SK-N-SH treated with all-trans-retinoic acid at 6 μM for 48 hours (cell line): Measurements from ENCODE around the gene EMCN.

ENCODE experiments used
- ATAC-seq: fragments of 200-7000 bp; cut with Tn5 transposase; 3 replicates; pipeline ENCODE4 v1.9.1; 2020; ENCODE audit warnings: mild to moderate bottlenecking, moderate library complexity
- ARNTL ChIP-seq: fragments of 450-650 bp; formaldehyde crosslinking; IDR thresholded peaks from 2 replicates; pipeline ENCODE4 v1.5.0; 2020; ENCODE audit warnings: low read depth, mild to moderate bottlenecking, moderate library complexity, borderline replicate concordance
- BACH2 ChIP-seq: fragments of 250-450 bp; sonication (Bioruptor Pico); IDR thresholded peaks from 2 replicates; pipeline ENCODE4 v1.9.0; 2021; ENCODE audit warnings: mild to moderate bottlenecking, borderline replicate concordance
- CREB5 ChIP-seq: fragments of 250-450 bp; sonication (Bioruptor Pico); IDR thresholded peaks from 2 replicates; pipeline ENCODE4 v1.5.1; 2020; ENCODE audit warnings: low read depth, mild to moderate bottlenecking, moderate library complexity
- CSDC2 ChIP-seq: fragments of 250-450 bp; sonication (Bioruptor Pico); IDR thresholded peaks from 2 replicates; pipeline ENCODE4 v1.5.0; 2020; ENCODE audit warnings: mild to moderate bottlenecking, moderate library complexity
- ESRRG ChIP-seq: fragments of 250-450 bp; sonication (Bioruptor Pico); IDR thresholded peaks from 2 replicates; pipeline ENCODE4 v1.6.1; 2021; ENCODE audit warnings: mild to moderate bottlenecking
- ISL1 ChIP-seq: fragments of 250-450 bp; sonication (Bioruptor Pico); IDR thresholded peaks from 2 replicates; pipeline ENCODE4 v2.1.2; 2022; ENCODE audit warnings: mild to moderate bottlenecking, moderate library complexity
- OSR1 ChIP-seq: fragments of 250-450 bp; sonication (Bioruptor Pico); IDR thresholded peaks from 2 replicates; pipeline ENCODE4 v1.8.0; 2022; ENCODE audit warnings: moderate library complexity, mild to moderate bottlenecking, inconsistent platforms
- POU6F1 ChIP-seq: fragments of 250-450 bp; sonication (Bioruptor Pico); IDR thresholded peaks from 2 replicates; pipeline ENCODE4 v1.8.0; 2021; ENCODE audit warnings: low read depth, mild to moderate bottlenecking, moderate library complexity, borderline replicate concordance
- PPARA ChIP-seq: fragments of 250-450 bp; sonication (Bioruptor Pico); IDR thresholded peaks from 2 replicates; pipeline ENCODE4 v1.5.0; 2020; ENCODE audit warnings: mild to moderate bottlenecking, borderline replicate concordance
- RARB ChIP-seq: fragments of 250-450 bp; sonication (Bioruptor Pico); IDR thresholded peaks from 2 replicates; pipeline ENCODE4 v1.8.0; 2021; ENCODE audit warnings: mild to moderate bottlenecking, moderate library complexity
- TCF4 ChIP-seq: fragments of 250-450 bp; sonication (Bioruptor Pico); IDR thresholded peaks from 2 replicates; pipeline ENCODE4 v1.8.0; 2021; ENCODE audit warnings: mild to moderate bottlenecking, moderate library complexity, borderline replicate concordance
- TOX ChIP-seq: fragments of 250-450 bp; sonication (Bioruptor Pico); IDR thresholded peaks from 2 replicates; pipeline ENCODE4 v1.8.0; 2021; ENCODE audit warnings: mild to moderate bottlenecking, moderate library complexity, borderline replicate concordance
- ZC3H10 ChIP-seq: fragments of 250-450 bp; sonication (Bioruptor Pico); IDR thresholded peaks from 2 replicates; pipeline ENCODE4 v1.5.1; 2021; ENCODE audit warnings: mild to moderate bottlenecking, moderate library complexity
- ZFP3 ChIP-seq: fragments of 250-450 bp; sonication (Bioruptor Pico); IDR thresholded peaks from 2 replicates; pipeline ENCODE4 v1.5.0; 2020; ENCODE audit warnings: mild to moderate bottlenecking, moderate library complexity
- ZFP30 ChIP-seq: fragments of 450-650 bp; formaldehyde crosslinking; IDR thresholded peaks from 2 replicates; pipeline ENCODE4 v1.5.0; 2022; ENCODE audit warnings: mild to moderate bottlenecking, moderate library complexity
- ZNF565 ChIP-seq: fragments of 450-650 bp; formaldehyde crosslinking; conservative IDR thresholded peaks from 2 replicates; pipeline ENCODE4 v1.5.0; 2020; ENCODE audit warnings: low read depth, mild to moderate bottlenecking, moderate library complexity
- ZNF70 ChIP-seq: fragments of 450-650 bp; formaldehyde crosslinking; IDR thresholded peaks from 2 replicates; pipeline ENCODE4 v1.5.0; 2020; ENCODE audit warnings: mild to moderate bottlenecking, moderate library complexity
- ZNF8 ChIP-seq: fragments of 450-650 bp; formaldehyde crosslinking; IDR thresholded peaks from 2 replicates; pipeline ENCODE4 v1.5.0; 2020; ENCODE audit warnings: mild to moderate bottlenecking, moderate library complexity
- TF ChIP-seq, protein P1 (sequence below): fragments of 250-450 bp; sonication (Bioruptor Pico); IDR thresholded peaks from 2 replicates; pipeline ENCODE4 v1.8.0; 2020; ENCODE audit warnings: mild to moderate bottlenecking, moderate library complexity, borderline replicate concordance
- TF ChIP-seq, protein P2 (sequence below): fragments of 250-450 bp; sonication (Bioruptor Pico); IDR thresholded peaks from 2 replicates; pipeline ENCODE4 v1.5.1; 2021; ENCODE audit warnings: mild to moderate bottlenecking, moderate library complexity
- TF ChIP-seq, protein P3 (sequence below): fragments of 250-450 bp; sonication (Bioruptor Pico); IDR thresholded peaks from 2 replicates; pipeline ENCODE4 v1.5.0; 2020; ENCODE audit warnings: mild to moderate bottlenecking, moderate library complexity

Gene EMCN

GRCh38 chr4:100429616-100430015 lies 88.2 kb downstream of the EMCN start:
- no peak for ATAC-seq
- TF ChIP-seq ESRRG (CRISPR knock-in tag): no peak
- TF ChIP-seq ISL1: peak; percentile 49; the same call in 1 of the 2 replicates
- TF ChIP-seq TCF4 (CRISPR knock-in tag): peak; percentile 81; the same call in 1 of the 2 replicates

- ATAC-seq: no peak
- TF ChIP-seq ARNTL (CRISPR knock-in tag) (no peak), ZNF565 (CRISPR knock-in tag) (no peak), ISL1 (no peak), PPARA (CRISPR knock-in tag) (no peak), ZC3H10 (CRISPR knock-in tag) (no peak), ZNF8 (no peak), BACH2 (CRISPR knock-in tag) (no peak), ZFP3 (CRISPR knock-in tag) (no peak), CREB5 (CRISPR knock-in tag) (no peak), POU6F1 (CRISPR knock-in tag) (no peak), ESRRG (CRISPR knock-in tag) (no peak), ZFP30 (CRISPR knock-in tag) (no peak), TOX (CRISPR knock-in tag) (no peak)
- TF ChIP-seq, protein P1, sequence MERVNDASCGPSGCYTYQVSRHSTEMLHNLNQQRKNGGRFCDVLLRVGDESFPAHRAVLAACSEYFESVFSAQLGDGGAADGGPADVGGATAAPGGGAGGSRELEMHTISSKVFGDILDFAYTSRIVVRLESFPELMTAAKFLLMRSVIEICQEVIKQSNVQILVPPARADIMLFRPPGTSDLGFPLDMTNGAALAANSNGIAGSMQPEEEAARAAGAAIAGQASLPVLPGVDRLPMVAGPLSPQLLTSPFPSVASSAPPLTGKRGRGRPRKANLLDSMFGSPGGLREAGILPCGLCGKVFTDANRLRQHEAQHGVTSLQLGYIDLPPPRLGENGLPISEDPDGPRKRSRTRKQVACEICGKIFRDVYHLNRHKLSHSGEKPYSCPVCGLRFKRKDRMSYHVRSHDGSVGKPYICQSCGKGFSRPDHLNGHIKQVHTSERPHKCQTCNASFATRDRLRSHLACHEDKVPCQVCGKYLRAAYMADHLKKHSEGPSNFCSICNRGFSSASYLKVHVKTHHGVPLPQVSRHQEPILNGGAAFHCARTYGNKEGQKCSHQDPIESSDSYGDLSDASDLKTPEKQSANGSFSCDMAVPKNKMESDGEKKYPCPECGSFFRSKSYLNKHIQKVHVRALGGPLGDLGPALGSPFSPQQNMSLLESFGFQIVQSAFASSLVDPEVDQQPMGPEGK (CRISPR knock-in tag): no peak
- TF ChIP-seq, all 23 proteins: peak for 0
Observed at GRCh38 chr4:100428051-100428450, 89.8 kb downstream of the EMCN start.

DNA sequence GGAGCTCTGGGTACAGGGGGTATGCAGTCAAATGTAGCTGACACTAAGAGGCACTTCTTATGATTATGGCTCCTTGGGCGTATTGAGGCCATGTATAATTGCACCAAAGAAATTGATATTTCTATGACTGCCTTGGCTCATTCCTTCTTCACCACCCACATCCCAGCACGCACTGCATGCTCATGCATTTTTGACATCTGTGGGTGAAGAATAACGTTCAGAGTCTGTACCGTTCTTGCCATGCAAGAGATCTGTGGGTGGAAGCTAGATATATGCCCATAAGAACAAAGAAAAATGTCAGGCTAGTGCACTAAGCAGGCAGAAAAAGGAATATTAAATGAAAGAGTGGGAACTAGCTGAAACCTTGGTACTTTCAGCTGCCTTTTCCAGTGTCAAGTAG lies 93.4 kb downstream of the EMCN start:
- ATAC-seq: no peak

More for the DNA sequence above, 93.4 kb downstream of the EMCN start:
- TF ChIP-seq, protein P2, sequence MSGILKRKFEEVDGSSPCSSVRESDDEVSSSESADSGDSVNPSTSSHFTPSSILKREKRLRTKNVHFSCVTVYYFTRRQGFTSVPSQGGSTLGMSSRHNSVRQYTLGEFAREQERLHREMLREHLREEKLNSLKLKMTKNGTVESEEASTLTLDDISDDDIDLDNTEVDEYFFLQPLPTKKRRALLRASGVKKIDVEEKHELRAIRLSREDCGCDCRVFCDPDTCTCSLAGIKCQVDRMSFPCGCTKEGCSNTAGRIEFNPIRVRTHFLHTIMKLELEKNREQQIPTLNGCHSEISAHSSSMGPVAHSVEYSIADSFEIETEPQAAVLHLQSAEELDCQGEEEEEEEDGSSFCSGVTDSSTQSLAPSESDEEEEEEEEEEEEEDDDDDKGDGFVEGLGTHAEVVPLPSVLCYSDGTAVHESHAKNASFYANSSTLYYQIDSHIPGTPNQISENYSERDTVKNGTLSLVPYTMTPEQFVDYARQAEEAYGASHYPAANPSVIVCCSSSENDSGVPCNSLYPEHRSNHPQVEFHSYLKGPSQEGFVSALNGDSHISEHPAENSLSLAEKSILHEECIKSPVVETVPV: no peak
- TF ChIP-seq CREB5 (CRISPR knock-in tag): no peak
- no peak for TF ChIP-seq CSDC2 (CRISPR knock-in tag)
- TF ChIP-seq, protein P1 (CRISPR knock-in tag): no peak
- TF ChIP-seq, protein P3, sequence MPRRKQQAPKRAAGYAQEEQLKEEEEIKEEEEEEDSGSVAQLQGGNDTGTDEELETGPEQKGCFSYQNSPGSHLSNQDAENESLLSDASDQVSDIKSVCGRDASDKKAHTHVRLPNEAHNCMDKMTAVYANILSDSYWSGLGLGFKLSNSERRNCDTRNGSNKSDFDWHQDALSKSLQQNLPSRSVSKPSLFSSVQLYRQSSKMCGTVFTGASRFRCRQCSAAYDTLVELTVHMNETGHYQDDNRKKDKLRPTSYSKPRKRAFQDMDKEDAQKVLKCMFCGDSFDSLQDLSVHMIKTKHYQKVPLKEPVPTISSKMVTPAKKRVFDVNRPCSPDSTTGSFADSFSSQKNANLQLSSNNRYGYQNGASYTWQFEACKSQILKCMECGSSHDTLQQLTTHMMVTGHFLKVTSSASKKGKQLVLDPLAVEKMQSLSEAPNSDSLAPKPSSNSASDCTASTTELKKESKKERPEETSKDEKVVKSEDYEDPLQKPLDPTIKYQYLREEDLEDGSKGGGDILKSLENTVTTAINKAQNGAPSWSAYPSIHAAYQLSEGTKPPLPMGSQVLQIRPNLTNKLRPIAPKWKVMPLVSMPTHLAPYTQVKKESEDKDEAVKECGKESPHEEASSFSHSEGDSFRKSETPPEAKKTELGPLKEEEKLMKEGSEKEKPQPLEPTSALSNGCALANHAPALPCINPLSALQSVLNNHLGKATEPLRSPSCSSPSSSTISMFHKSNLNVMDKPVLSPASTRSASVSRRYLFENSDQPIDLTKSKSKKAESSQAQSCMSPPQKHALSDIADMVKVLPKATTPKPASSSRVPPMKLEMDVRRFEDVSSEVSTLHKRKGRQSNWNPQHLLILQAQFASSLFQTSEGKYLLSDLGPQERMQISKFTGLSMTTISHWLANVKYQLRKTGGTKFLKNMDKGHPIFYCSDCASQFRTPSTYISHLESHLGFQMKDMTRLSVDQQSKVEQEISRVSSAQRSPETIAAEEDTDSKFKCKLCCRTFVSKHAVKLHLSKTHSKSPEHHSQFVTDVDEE: no peak
- TF ChIP-seq ZNF565 (CRISPR knock-in tag): no peak
- no peak for TF ChIP-seq ARNTL (CRISPR knock-in tag)
- no peak for TF ChIP-seq ZFP30 (CRISPR knock-in tag)
- no peak for TF ChIP-seq ZFP3 (CRISPR knock-in tag)
- TF ChIP-seq ZNF8: no peak
- TF ChIP-seq ZC3H10 (CRISPR knock-in tag): no peak
- no peak for TF ChIP-seq ISL1
- TF ChIP-seq ZNF70: no peak
- TF ChIP-seq RARB (CRISPR knock-in tag): no peak
- TF ChIP-seq TOX (CRISPR knock-in tag): no peak
- no peak for TF ChIP-seq OSR1 (CRISPR knock-in tag)
- no peak for TF ChIP-seq TCF4 (CRISPR knock-in tag)
- no peak for TF ChIP-seq POU6F1 (CRISPR knock-in tag)
